DMS 273 (cell line): ENCODE measurements around the gene MRGPRX4.

Source experiments
- DNase-seq: peaks from one replicate; lab custom pipeline; 2025; ENCODE audit not compliant: unreplicated experiment; lab: John Stamatoyannopoulos, UW

The MRGPRX4 gene

DNA sequence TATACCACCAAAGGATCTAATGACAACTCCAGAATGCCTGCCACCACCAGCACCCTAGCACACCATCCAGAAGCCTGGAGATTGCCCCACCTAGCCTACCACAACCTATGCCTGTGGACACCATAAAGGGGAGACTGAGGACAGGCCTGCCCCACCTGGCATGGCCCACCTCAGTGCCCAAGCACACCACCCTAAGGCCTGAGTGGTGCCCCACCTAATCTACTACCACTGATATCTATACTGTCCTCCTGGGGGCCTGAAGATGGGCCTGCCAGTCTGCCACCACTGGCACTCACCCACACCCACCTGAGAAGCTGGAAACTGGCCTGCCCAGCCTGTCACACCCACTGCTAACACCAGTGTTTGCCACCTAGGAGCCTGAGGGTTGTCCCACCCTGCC, 32.1 kb downstream of the MRGPRX4 start:
- DNase-seq: no peak

DNA sequence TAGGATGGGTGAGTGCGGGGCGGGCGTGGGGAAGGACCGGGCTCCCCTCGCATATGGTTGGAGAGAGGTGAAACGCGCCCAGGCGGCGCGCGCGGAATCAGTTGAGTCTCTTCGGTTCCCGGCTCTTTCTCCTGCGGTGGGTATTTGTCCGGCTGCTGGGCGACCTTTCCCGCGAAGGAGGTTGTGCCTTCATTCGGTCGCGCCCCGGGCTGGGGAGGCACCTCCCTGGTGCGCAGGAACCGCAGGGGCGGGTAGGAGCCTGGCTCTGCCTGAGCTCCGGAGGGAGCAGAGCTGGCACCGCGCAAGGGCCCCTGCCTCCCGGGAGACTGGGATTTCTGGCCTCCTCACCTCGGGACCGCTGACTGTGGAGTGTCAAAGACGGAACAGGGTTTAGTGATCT, 36.4 kb downstream of the MRGPRX4 start:
- no peak for DNase-seq

- DNase-seq: no peak
Observed at GRCh38 chr11:18221274-18221876, 48.7 kb downstream of the MRGPRX4 start.

DNA sequence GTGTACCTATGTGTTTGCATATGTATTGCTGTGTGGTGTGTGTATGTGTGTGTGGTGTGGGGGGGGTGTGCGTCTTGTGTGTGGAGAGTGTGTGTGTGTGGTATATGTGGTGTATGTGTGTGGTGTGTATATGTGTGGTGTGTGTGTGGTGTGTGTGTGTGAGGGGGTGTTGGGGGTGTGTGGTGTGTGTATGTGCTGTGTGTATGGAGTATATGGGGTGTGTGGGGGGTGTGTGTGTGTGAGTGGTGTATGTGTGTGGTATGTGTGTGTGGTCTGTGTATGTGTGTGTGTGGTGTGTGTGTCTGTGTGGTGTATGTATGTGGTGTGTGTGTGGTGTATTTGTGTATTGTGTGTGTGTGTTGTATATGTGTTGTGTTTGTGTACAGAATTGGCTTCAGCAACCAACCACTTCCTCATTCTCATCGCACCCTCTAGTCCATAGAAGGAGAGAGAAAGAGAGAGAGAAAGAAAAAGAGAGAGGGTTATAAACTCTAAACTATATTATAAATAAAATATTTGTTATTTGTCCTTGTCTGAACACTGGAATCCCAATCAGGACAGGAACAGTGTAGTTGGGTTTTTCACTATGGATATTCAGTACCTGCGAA, 50.3 kb downstream of the MRGPRX4 start:
- no peak for DNase-seq
